SH-SY5Y (cell line): ENCODE measurements around the gene CLUH.

Source experiments
- GATA2 ChIP-seq: IDR thresholded peaks from 2 replicates; pipeline ENCODE4 v1.6.1; 2011; ENCODE audit warnings: mild to moderate bottlenecking, low read depth, low read length
- GATA3 ChIP-seq: IDR thresholded peaks from 2 replicates; pipeline ENCODE4 v1.6.1; 2011; ENCODE audit warnings: low read depth, mild to moderate bottlenecking, low read length, moderate library complexity

GRCh38 chr17:2704890-2705248, 6.7 kb downstream of the CLUH start:
- TF ChIP-seq GATA3 (no peak), GATA2 (no peak)
